ENCODE measurements around the gene IL16.
A peak's percentile ranks its signal among the peaks of the same experiment; 100 is the strongest.

IL16 gene

GRCh38 chr15:81323944-81324881 lies 127.5 kb downstream of the IL16 start, which contains the start of gene STARD5:
STARD5 (minus strand) TSS chr15:81324141; CDS start chr15:81324099, 42 bp downstream.
- H3K4me3 ChIP-seq (IDR thresholded peaks at IDR 0.05; ENCODE audit: insufficient read depth, low read depth, low read length), result no peak within 1 kb of the TSS
- peaks cover 45% of the 10 kb centered on the region for H3K4me1 ChIP-seq (ENCODE audit: low read depth, poor library complexity, severe bottlenecking)
- no peaks in the 10 kb centered on the region for H3K79me2 ChIP-seq (ENCODE audit: insufficient read depth, low read depth)
- H3K27ac ChIP-seq, result no peak within 1 kb of the TSS
- peak within 1 kb of the TSS; percentile 78 for H2AFZ ChIP-seq (ENCODE audit: low read depth)
- H3K27me3 ChIP-seq (ENCODE audit: insufficient read depth, low read depth), result no peaks in the 10 kb centered on the region
- peak within 1 kb of the TSS; percentile 78 for H3K4me2 ChIP-seq
- TF ChIP-seq, protein P1, sequence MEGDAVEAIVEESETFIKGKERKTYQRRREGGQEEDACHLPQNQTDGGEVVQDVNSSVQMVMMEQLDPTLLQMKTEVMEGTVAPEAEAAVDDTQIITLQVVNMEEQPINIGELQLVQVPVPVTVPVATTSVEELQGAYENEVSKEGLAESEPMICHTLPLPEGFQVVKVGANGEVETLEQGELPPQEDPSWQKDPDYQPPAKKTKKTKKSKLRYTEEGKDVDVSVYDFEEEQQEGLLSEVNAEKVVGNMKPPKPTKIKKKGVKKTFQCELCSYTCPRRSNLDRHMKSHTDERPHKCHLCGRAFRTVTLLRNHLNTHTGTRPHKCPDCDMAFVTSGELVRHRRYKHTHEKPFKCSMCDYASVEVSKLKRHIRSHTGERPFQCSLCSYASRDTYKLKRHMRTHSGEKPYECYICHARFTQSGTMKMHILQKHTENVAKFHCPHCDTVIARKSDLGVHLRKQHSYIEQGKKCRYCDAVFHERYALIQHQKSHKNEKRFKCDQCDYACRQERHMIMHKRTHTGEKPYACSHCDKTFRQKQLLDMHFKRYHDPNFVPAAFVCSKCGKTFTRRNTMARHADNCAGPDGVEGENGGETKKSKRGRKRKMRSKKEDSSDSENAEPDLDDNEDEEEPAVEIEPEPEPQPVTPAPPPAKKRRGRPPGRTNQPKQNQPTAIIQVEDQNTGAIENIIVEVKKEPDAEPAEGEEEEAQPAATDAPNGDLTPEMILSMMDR (conservative IDR thresholded peaks at IDR 0.05; ENCODE audit: low read depth, low read length), result no peak
- H3K9ac ChIP-seq, result peak within 1 kb of the TSS; percentile 52; the same call in 1 of the 2 replicates
- H4K20me1 ChIP-seq (ENCODE audit: insufficient read depth), result no peaks in the 10 kb centered on the region
- no peaks in the 10 kb centered on the region for H3K36me3 ChIP-seq (ENCODE audit: insufficient read depth)

DNA sequence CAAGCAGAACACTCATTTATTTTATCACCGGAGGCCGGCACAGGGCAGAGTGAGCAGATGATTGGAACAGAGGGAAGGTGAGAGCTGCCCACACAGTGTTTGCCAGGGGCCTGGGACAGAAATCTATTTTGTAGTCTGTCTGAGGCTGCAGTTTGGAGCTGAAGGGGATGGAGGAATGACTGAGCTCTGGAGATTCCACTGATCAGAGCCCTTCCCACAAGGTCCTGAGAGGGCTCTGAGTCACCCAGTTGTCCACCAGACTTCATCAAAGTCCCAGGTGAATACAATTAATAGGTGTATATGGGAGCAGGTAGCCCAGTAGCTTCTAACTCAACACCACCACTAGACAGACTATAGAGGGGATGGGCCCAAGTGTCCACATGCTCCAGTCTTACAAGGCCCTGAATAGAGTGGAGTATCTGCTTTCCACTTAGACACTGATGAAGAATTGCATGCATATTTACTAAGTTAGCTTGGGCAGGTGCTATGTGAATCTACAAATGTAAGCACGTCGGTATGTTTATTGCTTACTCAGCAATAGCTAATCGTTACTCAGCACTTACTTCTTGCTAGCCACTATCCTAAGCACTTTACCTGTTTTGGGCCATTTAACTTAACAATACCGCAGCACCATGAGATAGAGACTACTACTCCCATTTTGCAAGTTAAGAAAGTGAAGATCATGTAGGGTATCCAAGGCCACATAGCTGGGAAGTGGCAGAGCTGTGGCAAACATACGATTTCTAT lies 130.0 kb downstream of the IL16 start:
- Histone ChIP-seq H3K27me3 (ENCODE audit: insufficient read depth, low read depth) (no peaks in the 10 kb centered on the region), H3K36me3 (ENCODE audit: insufficient read depth) (no peaks in the 10 kb centered on the region), H3K79me2 (ENCODE audit: insufficient read depth, low read depth) (no peaks in the 10 kb centered on the region), H2AFZ (ENCODE audit: low read depth) (no peak overlapping the region), H3K27ac (peak overlapping the region; percentile 9; the same call in 1 of the 2 replicates), H4K20me1 (ENCODE audit: insufficient read depth) (no peaks in the 10 kb centered on the region), H3K4me2 (peak overlapping the region; percentile 16), H3K4me3 (IDR thresholded peaks at IDR 0.05; ENCODE audit: insufficient read depth, low read depth, low read length) (no peak overlapping the region), H3K9ac (no peak overlapping the region), H3K4me1 (ENCODE audit: low read depth, poor library complexity, severe bottlenecking) (peaks cover 59% of the 10 kb centered on the region)
- TF ChIP-seq, protein P1 (conservative IDR thresholded peaks at IDR 0.05; ENCODE audit: low read depth, low read length), result no peak

DNA sequence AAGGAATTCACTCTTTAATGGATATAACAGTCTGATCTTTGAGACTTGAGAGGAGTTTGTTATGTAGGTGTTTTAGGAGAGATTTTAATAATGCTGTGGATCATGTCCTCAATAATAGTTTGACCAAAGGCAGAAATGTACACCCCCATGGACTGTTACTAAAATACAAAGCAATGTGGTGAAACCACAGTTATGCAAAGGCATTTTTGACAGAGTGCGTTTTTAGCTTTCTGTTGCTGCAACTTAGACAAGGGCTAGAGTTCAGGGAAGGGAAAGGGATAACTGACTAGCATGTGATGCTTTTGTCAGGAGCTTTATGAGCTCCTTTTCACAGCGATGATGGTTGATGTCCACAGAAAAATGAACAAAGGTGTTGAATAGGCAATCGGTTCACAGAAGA lies 130.8 kb downstream of the IL16 start:
- TF ChIP-seq, protein P1 (conservative IDR thresholded peaks at IDR 0.05; ENCODE audit: low read depth, low read length), result no peak
- no peaks in the 10 kb centered on the region for H3K27me3 ChIP-seq (ENCODE audit: insufficient read depth, low read depth)
- H3K4me3 ChIP-seq (IDR thresholded peaks at IDR 0.05; ENCODE audit: insufficient read depth, low read depth, low read length), result no peak overlapping the region
- peaks cover 57% of the 10 kb centered on the region for H3K4me1 ChIP-seq (ENCODE audit: low read depth, poor library complexity, severe bottlenecking)
- no peaks in the 10 kb centered on the region for H3K79me2 ChIP-seq (ENCODE audit: insufficient read depth, low read depth)
- H3K27ac ChIP-seq, result peak overlapping the region; percentile 9; the same call in 1 of the 2 replicates
- H4K20me1 ChIP-seq (ENCODE audit: insufficient read depth), result no peaks in the 10 kb centered on the region
- no peak overlapping the region for H3K9ac ChIP-seq
- H3K36me3 ChIP-seq (ENCODE audit: insufficient read depth), result no peaks in the 10 kb centered on the region
- no peak overlapping the region for H2AFZ ChIP-seq (ENCODE audit: low read depth)
- H3K4me2 ChIP-seq, result peak overlapping the region; percentile 16; the same call in 1 of the 2 replicates

- H3K27me3 ChIP-seq (ENCODE audit: insufficient read depth, low read depth), result no peaks in the 10 kb centered on the region
Measured at GRCh38 chr15:81329446-81329845, 132.8 kb downstream of the IL16 start.

More at GRCh38 chr15:81329446-81329845, 132.8 kb downstream of the IL16 start:
- Histone ChIP-seq H3K4me2 (no peak overlapping the region), H3K4me1 (ENCODE audit: low read depth, poor library complexity, severe bottlenecking) (peaks cover 52% of the 10 kb centered on the region), H3K36me3 (ENCODE audit: insufficient read depth) (no peaks in the 10 kb centered on the region), H4K20me1 (ENCODE audit: insufficient read depth) (no peaks in the 10 kb centered on the region), H3K4me3 (IDR thresholded peaks at IDR 0.05; ENCODE audit: insufficient read depth, low read depth, low read length) (no peak overlapping the region), H3K9ac (no peak overlapping the region), H3K79me2 (ENCODE audit: insufficient read depth, low read depth) (no peaks in the 10 kb centered on the region), H3K27ac (no peak overlapping the region), H2AFZ (ENCODE audit: low read depth) (no peak overlapping the region)
- TF ChIP-seq, protein P1 (conservative IDR thresholded peaks at IDR 0.05; ENCODE audit: low read depth, low read length), result no peak
